GM12891 (cell line): ENCODE results near the gene HOXA9.

Experiments
- POLR2A ChIP-seq: IDR thresholded peaks from 2 replicates; pipeline ENCODE4 v1.6.1; 2011; ENCODE audit warnings: low read depth, low read length, control low read depth
- POLR2AphosphoS5 ChIP-seq: IDR thresholded peaks from 2 replicates; pipeline ENCODE4 v1.6.1; 2011; ENCODE audit warnings: low read depth, low read length, control low read depth

DNA sequence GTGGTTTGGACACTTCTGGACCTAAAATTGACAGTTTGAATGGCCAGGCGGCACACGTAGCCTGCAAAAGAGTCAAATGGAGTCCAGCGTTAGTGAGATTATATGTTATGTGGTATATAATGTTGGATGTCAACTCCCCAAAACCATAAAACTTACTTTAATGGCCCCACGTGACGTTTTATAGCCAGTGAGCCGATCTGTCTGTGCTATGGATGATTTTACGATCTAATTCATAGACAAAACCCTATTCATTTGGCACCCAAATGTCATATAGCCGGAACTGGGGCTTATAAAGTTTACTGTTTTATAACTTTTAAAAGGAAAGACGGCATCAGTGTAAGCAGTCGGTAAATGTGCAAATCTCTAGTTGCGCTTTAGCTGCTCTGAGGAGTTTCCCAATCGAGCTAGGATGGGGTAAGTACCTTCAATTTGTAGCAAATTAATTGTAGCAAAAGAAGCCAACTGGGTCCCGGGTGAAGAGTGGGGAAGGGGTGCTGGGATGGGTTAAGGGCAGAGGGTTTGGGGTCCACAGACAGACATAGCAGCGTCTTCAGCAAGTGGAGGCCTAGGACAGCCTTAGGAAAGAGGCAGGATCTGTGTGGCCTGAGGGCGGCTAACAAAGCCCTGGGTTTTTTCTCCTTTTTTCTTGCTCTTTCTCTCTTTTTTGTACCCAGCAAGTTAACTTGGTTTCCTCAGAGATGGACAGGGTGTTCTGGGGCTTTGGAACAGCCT lies 25.0 kb downstream of the HOXA9 start:
- TF ChIP-seq POLR2A (no peak), POLR2AphosphoS5 (no peak)
